Hindlimb muscle (tissue), 1 donor: ENCODE data around the gene ANKH. TPM values are rescaled to one million over a fixed set of nuclear protein-coding genes. Genes with fewer than 3 reads are reported as not detected.
"Not testable (repeated sequence)": the region's sequence is repeated elsewhere in the genome, so short reads cannot be mapped to it uniquely, and the experiment has no call there.

Experiments used
- DNase-seq: peaks from one replicate; pipeline ENCODE4 v3.0.0-alpha.2; 2013
- polyA plus RNA-seq: library from polyadenylated mRNA; unstranded; fragments of 120-200 nt; gene quantifications from one replicate; pipeline ENCODE4 v1.2.1, GENCODE V29; 2013; ENCODE audit not compliant: insufficient read length

Gene ANKH
- 23.1 TPM for polyA plus RNA-seq

DNA sequence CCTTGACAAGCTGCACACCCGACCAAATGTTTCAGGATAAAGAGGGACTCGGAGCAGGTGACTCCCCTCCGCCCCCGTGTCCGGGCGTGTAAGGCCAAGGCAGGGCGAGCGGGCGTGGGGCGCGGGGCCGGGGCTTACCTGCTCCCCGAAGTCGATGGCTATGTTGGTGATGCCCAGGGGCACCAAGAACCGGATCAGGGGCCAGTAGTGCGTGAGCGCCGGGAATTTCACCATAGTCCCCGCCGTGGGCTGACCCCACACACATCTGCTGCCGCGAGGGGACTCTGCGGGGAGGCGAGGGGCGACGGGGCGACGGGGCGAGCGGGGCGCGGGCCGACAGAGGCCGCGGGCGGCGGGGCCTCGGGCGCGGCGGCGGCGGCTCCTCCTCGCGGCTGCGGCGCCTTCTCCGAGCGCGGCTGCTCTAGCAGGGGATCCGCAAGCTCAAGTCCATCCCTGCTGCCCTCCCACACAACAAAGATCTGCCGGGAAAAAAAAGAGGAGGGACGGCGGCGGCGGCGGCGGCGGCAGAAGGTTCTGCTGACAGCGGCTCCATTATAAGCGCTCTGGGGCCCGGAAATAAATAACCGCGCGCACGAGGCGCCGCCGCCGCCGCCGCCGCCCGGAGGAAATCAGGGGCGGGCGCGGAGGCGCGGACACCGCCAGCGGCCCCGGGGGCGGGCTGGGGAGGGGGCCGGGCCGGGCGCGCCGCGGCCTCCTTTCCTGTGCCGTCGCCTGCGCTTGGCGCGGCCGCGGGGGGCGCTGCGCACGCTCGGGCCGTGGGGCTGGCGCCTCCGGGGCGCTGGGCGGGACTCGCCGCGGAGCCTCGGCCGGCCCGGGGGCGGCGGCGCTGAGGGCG is at the start of gene ANKH:
Gene ANKH (minus strand): TSS at position 565 of the 856 bp plus-strand sequence. CDS start 331 bp downstream, at position 234.
- peak; percentile 92 for DNase-seq

DNA sequence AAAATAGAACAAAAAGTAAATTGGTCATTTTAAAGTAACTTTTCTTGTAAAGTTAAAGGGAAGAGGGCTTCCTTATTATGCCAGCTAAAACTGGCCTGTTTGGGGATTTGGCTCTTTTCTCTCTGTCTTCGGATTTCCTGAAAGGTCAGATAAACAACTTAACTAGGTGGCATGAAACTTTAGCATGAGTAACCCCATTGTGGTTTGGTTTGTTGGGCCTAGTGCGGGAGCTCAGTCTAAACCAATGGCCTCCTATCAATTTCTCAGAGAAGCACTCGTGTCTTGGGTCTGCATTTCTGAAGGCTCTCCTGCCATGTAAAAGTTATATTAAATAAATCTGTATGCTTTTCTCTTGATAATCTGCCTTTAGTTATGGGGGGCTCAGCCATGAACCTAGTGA is 48.5 kb upstream of the ANKH start:
- DNase-seq = no peak

DNA sequence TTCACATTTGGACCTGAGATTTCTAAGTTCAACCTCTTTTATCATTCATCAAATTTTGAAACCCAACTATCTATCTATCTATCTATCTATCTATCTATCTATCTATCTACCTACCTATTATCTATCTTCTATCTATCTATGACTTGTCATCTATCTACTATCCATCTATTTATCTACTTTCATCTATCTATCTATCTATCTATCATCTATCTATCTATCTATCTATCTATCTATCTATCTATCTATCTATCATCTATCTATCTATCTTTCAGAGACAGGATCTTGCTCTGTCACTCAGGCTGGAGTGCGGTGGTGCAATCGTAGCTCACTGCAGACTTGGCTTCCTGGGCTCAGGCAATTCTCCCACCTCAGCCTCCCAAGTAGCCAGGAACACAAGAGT is 47.5 kb upstream of the ANKH start:
- not testable (repeated sequence) for DNase-seq

DNA sequence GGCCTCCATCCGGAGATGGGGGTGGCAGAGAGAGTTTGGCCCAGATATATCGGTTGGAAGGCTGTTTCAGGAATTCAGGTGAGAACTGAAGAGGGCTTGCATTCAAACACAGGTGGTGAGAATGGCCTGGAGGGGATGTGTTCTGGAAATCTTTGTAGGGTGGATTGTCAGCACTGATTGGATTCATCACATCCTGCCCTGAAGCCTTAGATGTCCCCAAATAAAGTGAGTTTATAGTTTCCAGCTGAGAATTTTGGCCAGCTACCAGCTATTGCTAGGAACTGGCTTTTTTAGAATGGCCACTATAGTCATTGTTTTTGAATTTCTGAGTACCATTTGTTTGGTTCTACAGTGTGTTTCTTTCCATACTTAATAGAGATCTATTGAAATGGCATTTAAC is 46.1 kb upstream of the ANKH start:
- no peak for DNase-seq

DNA sequence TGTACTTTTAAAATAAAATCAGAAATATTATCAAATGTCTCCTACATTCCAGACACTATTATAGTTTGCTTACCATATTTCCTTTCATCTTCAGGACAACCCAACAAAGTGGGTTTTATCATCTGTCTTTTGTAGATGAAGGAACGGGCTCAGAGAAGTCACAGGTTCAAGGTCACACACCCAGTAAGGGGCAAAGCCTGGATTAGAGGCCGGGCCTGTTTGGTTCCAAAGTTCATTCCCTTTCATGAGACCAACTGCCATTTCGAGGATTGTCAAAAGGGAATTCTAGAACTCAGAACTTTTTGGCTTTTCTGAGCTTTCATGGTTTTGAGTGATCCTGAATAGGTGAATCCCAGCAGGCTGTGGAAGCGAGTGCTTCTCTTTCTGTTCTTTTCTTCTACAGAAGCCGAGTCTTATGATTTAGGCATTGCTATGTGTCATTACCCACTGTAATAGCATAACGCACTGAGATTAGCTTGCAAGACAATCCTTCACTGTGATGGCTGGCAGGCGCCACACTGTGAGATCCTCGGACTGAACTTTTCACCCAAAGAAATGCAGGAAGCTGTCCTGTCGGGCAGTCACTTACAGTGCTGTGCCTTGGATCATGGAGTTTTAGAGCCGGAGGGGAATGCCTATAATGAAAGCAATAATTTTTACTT is 43.8 kb upstream of the ANKH start:
- DNase-seq = no peak

DNA sequence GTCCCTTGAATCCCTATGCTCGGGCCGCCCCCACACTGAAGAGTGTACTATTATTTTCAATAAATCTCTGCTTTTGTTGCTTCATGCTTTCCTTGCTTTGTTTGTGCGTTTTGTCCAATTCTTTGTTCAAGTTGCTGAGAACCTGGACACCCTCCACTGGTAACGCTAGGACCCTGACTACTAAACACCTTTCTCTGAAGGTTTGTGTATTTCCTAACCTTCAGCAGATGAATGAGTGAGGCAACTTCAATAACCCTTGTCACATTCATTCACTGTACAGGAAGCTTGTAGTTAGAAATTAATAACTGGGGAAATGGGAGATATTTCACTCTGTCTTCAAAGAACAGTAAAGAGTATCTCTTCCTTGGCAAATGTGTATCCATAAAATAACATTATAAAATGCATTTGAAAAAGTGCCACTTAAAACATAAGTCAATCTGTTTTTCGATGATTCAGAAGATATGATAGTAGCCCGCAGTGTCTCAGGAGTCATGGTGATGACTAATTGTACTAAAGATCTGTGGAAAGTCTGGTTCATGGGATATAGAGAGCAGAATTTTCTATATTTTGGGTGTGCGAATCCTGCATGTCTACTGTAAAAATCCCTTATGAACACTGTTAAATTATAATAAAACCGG is 43.2 kb upstream of the ANKH start:
- no peak for DNase-seq

DNA sequence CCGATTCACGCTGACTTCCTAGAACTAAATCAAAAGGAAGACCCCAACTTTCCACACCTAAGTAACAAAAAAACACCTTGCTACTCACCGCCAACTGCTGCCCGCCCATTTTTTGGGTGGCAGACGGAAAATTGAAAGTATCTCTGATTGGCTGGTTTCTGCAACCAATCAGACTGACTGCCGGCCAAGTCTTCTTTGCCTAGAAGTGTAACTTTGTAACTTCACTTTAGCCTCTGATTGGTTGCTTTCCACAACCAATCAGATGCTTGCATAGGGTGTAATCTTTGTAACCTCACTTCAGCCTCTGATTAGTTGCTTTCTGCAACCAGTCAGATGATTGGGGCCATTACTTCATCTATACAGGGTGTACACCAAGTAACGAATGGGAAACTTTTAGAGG is 42.6 kb upstream of the ANKH start:
- no peak for DNase-seq

DNA sequence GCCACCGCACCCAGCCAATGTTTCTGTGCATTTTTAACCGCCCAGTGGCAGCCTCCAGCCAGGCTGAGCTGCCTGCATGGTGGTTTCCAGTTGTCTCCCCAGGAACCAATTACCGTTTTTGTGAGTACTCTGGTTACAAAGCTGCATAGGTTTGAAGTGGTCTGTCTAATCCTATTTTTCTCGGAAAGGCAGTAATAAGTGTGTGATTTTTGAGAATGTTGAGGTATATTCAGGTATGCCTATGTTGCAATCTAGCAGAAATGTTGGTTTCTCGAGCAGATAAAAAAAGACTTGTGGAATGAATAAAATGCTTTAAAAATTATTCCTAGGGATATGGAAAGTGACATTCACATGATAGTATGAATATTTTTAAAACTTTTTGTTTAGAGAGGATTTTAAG is 41.5 kb upstream of the ANKH start:
- DNase-seq = no peak

DNA sequence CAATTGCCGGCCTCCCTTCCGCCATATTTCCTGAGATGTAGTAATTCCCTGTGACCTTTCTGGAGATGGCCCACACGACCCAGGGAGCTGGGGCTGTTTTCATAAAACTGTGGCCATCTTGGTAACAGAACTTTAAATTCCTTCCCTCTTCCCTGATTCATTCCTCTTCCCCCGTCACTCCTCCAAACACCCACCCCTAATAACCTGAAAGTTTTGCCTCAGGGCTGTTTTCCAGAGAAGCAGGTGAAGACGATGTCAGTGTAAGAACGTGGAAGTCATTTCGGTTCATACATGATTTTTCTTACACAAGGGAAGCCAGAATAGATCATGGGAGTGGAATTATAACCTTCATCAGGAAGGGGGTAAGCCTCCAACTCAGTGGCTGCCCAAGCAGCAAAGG is 40.6 kb upstream of the ANKH start:
- no peak for DNase-seq

DNA sequence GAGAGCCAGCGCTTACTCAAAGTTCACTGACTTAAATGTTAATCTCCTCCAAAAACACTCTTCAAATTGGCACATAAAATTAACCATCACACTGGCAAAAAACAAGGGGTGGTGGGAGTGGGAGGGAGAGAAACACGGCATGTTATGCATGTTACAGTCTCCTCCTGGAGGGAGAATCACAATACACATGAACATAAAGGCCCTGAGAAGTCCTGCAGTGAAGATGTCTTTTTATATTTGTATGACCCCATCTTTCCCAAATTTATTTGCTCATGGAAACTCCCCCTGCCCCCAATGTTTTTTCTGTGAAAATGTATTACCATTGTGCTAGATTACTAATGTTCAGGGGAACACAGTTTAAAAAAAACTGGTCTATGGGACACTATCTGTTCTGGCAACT is 37.8 kb upstream of the ANKH start:
- DNase-seq = no peak

DNA sequence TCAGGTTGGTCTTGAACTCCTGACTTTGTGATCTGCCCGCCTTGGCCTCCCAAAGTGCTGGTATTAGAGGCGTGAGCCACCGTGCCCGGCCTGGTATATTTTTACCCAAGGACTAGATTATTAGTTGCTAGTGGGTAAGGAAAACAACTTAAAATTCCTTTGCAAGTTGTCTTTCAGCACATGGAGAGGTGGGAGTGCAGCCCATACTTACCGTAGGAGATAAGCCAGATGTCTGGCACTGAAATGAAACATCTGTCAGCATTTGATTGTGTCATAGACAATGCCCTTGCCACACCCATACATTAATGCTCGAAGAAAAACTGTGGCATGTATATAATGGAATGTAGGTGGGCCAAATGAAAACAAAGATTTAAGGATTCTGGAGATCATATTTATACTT is 36.6 kb upstream of the ANKH start:
- DNase-seq = no peak

DNA sequence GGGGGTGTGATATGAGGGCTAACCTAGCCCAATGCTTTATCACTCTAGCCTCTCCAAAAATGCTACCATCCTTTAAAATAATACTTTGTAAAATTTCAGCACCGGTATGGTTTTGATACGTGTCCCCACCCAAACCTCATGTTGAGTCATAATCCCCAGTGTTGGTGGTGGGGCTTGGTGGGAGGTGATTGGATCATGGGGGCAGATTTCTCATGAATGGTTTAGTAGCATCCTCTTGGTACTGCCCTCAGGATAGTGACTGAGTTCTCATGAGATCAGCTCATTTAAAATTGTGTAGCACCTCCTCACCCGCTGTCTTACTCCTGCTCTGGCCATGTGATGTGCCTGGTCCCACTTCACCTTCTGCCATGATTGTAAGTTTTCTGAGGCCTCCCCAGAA is 35.0 kb upstream of the ANKH start:
- DNase-seq = no peak

DNA sequence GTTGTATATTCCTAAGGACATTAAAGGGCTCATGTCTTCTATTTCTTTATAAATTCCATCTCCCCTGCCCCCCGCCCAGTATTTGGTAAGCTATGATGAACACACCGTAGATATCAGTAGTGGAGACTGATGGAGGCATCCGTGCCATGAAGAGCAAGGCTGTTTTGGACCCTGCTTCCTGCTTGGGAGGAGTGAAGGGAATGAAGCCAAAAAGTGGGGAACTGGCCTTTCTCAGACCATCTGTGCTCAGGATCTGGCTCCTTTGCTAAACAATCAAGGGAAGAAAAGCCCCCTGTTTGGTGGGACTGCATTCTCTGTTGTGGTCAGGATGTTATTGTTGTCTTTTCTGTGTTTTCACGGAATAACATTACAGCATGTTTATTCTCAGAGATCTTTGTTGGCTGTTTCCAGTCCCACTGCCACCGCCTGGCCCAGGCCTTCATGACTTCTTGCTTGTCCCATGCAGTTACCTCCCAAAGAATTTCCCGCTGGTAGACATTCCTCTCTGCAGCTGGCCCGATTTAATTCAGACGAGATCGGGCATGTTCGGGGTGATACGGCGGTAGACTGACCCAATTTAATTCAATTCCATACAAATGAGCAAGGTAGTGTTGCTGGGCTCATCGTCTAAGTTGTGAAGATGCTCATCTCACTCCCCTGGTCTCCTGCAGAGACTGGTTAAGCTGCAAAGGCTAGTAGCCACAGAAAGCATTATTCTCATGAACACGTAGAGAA is 31.4 kb upstream of the ANKH start:
- DNase-seq = no peak

DNA sequence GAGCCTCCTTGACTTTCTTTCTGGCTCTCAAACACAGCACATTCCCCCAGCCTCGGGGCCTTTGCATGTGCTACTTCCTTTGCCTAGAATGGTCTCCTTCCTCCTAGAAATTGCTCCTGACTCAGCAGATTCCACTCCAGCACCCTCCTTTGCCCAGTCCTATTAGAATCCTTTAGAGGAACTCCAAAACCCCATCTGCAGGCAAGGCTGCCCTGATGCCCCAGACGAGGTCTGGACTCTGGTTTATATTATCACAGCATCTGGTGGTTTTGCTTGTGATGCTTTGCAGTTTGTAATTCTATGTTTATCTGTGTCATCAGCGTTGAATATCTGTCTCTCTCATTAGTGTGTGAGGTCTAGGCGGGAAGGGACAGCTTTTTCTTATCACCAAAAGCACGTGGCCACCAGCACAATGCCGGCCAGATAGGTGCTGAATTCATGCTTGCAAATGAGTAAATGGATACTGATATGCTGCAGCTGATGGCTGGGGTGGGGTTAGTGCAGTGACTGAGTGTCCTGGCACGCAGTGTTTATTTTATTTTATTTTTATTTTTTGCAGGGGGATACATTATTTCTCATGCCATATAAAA is 30.0 kb upstream of the ANKH start:
- no peak for DNase-seq

DNA sequence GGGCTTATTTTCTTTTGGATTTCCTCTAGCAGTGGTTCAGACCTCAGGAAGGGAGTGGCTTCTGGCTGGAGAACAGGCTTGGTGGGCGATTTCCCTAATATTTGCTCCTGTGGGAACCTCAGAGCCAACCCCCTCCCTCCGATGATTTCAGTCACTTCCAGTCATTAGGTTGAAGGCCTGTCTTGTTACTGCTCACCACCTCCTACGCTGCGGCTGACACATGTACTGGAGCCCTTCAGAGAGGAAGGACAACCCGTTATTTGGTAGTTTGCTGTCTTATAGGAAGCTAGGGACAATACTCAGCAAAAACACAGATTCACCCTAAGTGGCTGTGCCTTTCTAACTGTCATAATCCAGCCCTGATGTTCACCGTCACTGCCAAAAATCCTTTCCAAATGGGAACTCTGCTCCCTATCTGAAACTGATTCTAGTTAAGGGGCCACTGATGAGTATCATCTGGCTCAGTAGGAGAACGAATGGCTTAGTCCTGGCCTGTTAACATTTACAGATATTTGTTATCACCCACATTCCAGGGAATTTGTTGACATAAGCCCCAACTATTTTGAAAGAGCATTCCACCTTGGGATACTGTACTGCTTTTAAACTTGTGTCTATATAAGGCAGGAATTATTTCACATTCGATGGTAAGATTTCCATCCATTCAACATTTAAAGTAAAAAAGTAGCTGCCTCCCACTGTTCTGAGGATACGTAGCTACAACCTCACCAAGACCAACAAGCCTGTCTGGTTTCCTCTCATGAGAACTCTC is 29.3 kb upstream of the ANKH start:
- DNase-seq = peak; percentile 19

DNA sequence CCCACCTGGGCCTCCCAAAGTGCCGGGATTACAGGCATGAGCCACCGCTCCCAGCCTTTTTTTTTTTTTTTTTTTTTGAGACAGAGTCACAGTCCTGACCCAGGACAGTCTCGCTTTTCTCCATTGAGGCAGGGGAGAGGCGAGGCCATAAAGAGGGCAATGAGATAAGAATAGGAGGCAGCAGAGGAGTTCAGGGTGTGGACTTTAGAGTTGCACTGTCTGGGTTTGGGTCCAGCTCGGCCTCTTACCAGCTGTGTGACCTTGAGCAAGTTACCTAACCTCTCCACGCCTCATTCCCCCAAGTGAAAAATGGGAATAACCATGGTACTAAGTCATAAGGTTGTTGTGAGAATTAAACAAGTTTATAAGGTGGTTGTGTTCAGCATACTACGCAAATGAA is 24.6 kb upstream of the ANKH start:
- no peak for DNase-seq

DNA sequence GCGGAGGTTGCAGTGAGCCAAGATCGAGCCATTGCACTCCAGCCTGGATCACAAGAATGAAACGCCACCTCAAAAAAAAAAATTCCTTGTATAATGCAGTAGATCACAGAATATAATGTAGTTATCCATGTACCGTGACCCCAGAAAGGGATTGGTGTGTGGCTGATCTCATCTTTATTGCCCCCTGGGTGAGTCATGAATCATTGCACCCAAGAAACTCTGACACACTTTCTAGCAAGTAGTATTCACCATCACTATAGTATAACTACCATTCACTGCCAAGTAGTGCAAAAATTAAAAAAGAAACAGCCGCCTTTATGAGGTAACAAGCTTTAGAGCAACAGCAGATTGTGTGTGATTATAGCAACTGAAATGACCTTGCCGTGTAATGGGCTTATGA is 23.7 kb upstream of the ANKH start:
- no peak for DNase-seq

DNA sequence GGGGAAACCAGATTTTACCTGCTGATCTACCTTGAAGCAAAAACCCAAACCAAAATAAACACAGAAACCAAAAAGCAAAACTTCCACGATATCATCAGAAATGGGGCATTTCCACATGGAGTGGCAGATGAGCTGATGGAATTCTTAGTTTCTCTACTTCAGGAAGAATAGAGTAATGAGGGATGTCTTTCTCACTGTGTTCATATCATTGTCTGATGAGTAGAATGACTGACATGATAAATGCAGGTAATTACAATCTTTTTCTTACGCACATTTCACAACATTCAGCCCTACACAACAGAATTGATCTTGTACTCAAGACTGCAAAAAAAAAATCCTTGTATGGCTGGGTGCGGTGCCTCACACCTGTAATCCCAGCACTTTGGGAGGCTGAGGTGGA is 23.2 kb upstream of the ANKH start:
- no peak for DNase-seq

DNA sequence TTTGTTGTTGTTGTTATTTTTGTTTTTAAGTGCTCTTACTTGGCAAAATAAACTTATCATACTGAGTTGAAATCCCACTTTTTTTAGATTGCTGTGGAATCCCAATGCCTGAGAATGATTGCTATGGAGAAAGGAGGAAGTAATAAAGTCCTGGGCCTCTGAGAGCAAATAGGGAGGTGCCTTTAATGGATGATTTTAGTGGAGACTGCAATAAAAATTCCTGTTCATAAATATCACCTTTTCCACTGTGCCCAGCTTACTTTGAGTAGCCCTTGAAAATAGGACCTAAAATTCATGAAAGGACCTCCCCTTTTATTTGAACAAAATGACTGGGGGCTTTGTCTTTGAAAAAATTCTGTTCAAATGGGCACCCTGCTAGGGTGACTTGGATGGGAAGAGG is 21.8 kb upstream of the ANKH start:
- DNase-seq = no peak

DNA sequence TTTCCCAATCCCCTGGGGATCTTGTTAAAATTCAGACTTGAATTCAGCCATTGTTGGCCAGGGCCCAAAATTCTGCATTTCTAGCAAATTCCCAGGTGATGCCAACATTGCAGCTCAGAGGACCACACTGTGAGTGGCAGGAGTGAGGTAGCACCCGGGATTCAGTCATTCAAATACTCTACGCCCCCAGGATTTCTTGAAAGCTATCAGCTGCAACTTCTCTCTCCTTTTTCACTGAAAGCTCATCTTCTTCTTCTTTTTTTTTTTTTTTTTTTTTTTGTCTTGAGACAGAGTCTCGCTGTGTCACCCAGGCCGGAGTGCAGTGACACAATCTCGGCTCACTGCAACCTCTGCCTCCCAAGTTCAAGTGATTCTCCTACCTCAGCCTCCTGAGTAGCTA is 19.3 kb upstream of the ANKH start:
- DNase-seq = no peak

DNA sequence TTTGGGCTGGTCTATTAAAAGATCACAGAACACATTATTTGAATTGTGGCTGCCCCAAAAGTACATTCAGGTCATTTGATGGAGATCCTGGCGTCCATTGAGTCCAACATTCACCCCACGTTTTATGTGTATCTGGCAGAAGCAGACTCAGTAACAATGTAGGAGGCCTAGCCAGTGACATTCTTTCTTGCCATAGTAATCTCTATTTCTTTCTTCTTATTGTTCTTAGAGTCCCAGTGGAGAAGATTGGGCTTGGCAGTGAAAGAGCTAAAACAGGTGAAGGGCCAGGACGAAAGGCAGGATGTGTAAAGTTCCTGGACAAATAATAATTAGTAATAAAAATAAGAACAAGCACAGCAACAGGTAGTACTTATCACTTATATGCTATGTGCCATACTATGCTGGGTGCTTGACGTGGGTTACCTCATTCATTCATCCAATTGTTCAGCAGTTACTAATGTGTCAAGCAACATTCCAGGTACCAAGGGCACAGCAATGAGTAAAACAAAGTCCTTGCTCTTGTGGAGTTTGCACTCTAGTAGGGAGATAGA is 12.6 kb upstream of the ANKH start:
- DNase-seq = no peak
